Parathyroid adenoma (tissue), 2 donors: Measurements from ENCODE around the gene KLRF2.

Source experiments
- H2AFZ ChIP-seq: fragments of 300-600 bp; sonication (generic); one replicate; pipeline ENCODE4 v1.7.0; 2017; ENCODE audit warnings: antibody characterized with exemption, mild to moderate bottlenecking
- H3K27ac ChIP-seq: fragments of 300-600 bp; sonication (generic); one replicate; pipeline ENCODE4 v1.7.0; 2017
- H3K27me3 ChIP-seq: fragments of 300-600 bp; sonication (generic); one replicate; pipeline ENCODE4 v1.7.0; 2017; ENCODE audit warnings: low read length; ENCODE audit not compliant: control insufficient read depth, insufficient read depth
- H3K36me3 ChIP-seq: fragments of 300-600 bp; sonication (generic); one replicate; pipeline ENCODE4 v1.7.0; 2017; ENCODE audit warnings: low read length; ENCODE audit not compliant: control insufficient read depth, insufficient read depth
- H3K4me1 ChIP-seq: fragments of 300-600 bp; sonication (generic); one replicate; pipeline ENCODE4 v1.7.0; 2017; ENCODE audit warnings: control low read depth
- H3K4me2 ChIP-seq: fragments of 300-600 bp; sonication (generic); one replicate; pipeline ENCODE4 v1.7.0; 2017; ENCODE audit warnings: low read length
- H3K4me3 ChIP-seq: fragments of 300-600 bp; sonication (generic); one replicate; pipeline ENCODE4 v1.7.0; 2017; ENCODE audit warnings: low read depth, low read length
- H3K79me2 ChIP-seq: fragments of 300-600 bp; sonication (generic); one replicate; pipeline ENCODE4 v1.7.0; 2017; ENCODE audit warnings: control low read depth
- H3K9ac ChIP-seq: fragments of 300-600 bp; sonication (generic); one replicate; pipeline ENCODE4 v1.7.0; 2017; ENCODE audit warnings: mild to moderate bottlenecking
- H3K9me3 ChIP-seq: fragments of 300-600 bp; sonication (generic); one replicate; pipeline ENCODE4 v1.7.0; 2017; ENCODE audit warnings: low read length; ENCODE audit not compliant: control insufficient read depth
- CTCF ChIP-seq: fragments of 300-600 bp; sonication (generic); IDR thresholded peaks from one replicate; pipeline ENCODE4 v1.7.0; 2017; ENCODE audit warnings: antibody characterized with exemption, mild to moderate bottlenecking
- donor health status: primary hyperparathyroidism.

The KLRF2 gene

GRCh38 chr12:9940375-9940774, 59.1 kb downstream of the KLRF2 start:
- TF ChIP-seq CTCF: no peak
- Histone ChIP-seq H3K4me2 (no peak overlapping the region), H3K4me3 (no peak overlapping the region), H3K27me3 (no peaks in the 10 kb centered on the region), H3K79me2 (no peaks in the 10 kb centered on the region), H3K36me3 (no peaks in the 10 kb centered on the region), H3K27ac (no peak overlapping the region), H2AFZ (no peak overlapping the region), H3K9ac (no peak overlapping the region), H3K4me1 (no peaks in the 10 kb centered on the region), H3K9me3 (no peaks in the 10 kb centered on the region)

GRCh38 chr12:9941838-9942237, 60.5 kb downstream of the KLRF2 start:
- H3K27me3 ChIP-seq: no peaks in the 10 kb centered on the region

GRCh38 chr12:9943240-9943639, 62.0 kb downstream of the KLRF2 start:
- no peak overlapping the region for H3K27ac ChIP-seq
- no peaks in the 10 kb centered on the region for H3K27me3 ChIP-seq
- H3K9me3 ChIP-seq: no peaks in the 10 kb centered on the region
- TF ChIP-seq CTCF: no peak
- H3K4me1 ChIP-seq: no peaks in the 10 kb centered on the region
- no peak overlapping the region for H2AFZ ChIP-seq
- no peaks in the 10 kb centered on the region for H3K36me3 ChIP-seq
- H3K4me2 ChIP-seq: no peak overlapping the region
- no peak overlapping the region for H3K4me3 ChIP-seq
- no peaks in the 10 kb centered on the region for H3K79me2 ChIP-seq
- no peak overlapping the region for H3K9ac ChIP-seq

More at GRCh38 chr12:9941838-9942237, 60.5 kb downstream of the KLRF2 start:
- H3K9me3 ChIP-seq: no peaks in the 10 kb centered on the region
- H3K9ac ChIP-seq: no peak overlapping the region
- TF ChIP-seq CTCF: no peak
- H3K79me2 ChIP-seq: no peaks in the 10 kb centered on the region
- no peak overlapping the region for H3K4me2 ChIP-seq
- no peak overlapping the region for H3K27ac ChIP-seq
- no peaks in the 10 kb centered on the region for H3K36me3 ChIP-seq
- H3K4me3 ChIP-seq: no peak overlapping the region
- no peaks in the 10 kb centered on the region for H3K4me1 ChIP-seq
- H2AFZ ChIP-seq: no peak overlapping the region

- no peaks in the 10 kb centered on the region for H3K9me3 ChIP-seq
- no peaks in the 10 kb centered on the region for H3K79me2 ChIP-seq
- no peak overlapping the region for H3K27ac ChIP-seq
- H3K9ac ChIP-seq: no peak overlapping the region
- H3K36me3 ChIP-seq: no peaks in the 10 kb centered on the region
- H3K4me2 ChIP-seq: no peak overlapping the region
- no peak for TF ChIP-seq CTCF
- no peaks in the 10 kb centered on the region for H3K4me1 ChIP-seq
- no peak overlapping the region for H2AFZ ChIP-seq
- no peak overlapping the region for H3K4me3 ChIP-seq
- no peaks in the 10 kb centered on the region for H3K27me3 ChIP-seq
These were observed 63.1 kb downstream of the KLRF2 start for GRCh38 chr12:9944391-9944790.
